Testis (tissue), 3 donors: ENCODE results near the gene ROPN1. TPM values are rescaled to one million over a fixed set of nuclear protein-coding genes. Genes with fewer than 3 reads are reported as not detected.
"Not testable (repeated sequence)": the region's sequence is repeated elsewhere in the genome, so short reads cannot be mapped to it uniquely, and the experiment has no call there.

Source experiments
- DNase-seq: peaks from one replicate; pipeline ENCODE4 v3.0.0-alpha.2; 2019
- H3K27ac ChIP-seq, 2 donors: fragments of 200-600 bp; sonication (generic); one replicate each; pipeline ENCODE4 v1.5.1; 2019
- H3K27me3 ChIP-seq: fragments of 200-600 bp; sonication (generic); one replicate; pipeline ENCODE4 v1.5.1; 2019
- H3K36me3 ChIP-seq: fragments of 200-600 bp; sonication (generic); one replicate; pipeline ENCODE4 v1.5.1; 2017; ENCODE audit warnings: low read depth; ENCODE audit errors: missing control alignments
- H3K4me1 ChIP-seq: fragments of 200-600 bp; sonication (generic); one replicate; pipeline ENCODE4 v1.5.1; 2019
- H3K4me3 ChIP-seq, 2 donors: fragments of 200-600 bp; sonication (generic); one replicate each; pipeline ENCODE4 v1.5.1; 2017 to 2019
- H3K9me3 ChIP-seq: fragments of 200-600 bp; sonication (generic); one replicate; pipeline ENCODE4 v1.5.1; 2017
- POLR2A ChIP-seq: fragments of 450-650 bp; IDR thresholded peaks from one replicate; pipeline ENCODE4 v1.6.1; 2017; ENCODE audit warnings: antibody characterized with exemption, mild to moderate bottlenecking, moderate library complexity
- WGBS, 2 donors: methylation state at CpG; one replicate each; pipeline ENCODE4 v1.1.5; 2018; 5-methylcytosine and 5-hydroxymethylcytosine counted together
- intact Hi-C: fragments of 100-400 bp; cut with DNase I; formaldehyde crosslinking; loops from one replicate; pipeline ENCODE4 v1.15.1; 2023; ENCODE audit warnings: low total_unique reads
- polyA plus RNA-seq: library from polyadenylated mRNA; stranded (reverse); fragments of 350-450 nt; fragmentation: Illumina TruSeq; extraction: RNeasy Lipid Tissue Mini Kit (QIAGEN cat#74804); gene quantifications from one replicate; pipeline ENCODE4 v1.2.3, GENCODE V29; 2014; ENCODE audit warnings: low read depth, low replicate concordance; ENCODE audit not compliant: insufficient read depth
- total RNA-seq, 2 donors: library from RNA; depleted of rRNA; stranded (reverse); fragments of >200 nt; gene quantifications; one replicate each; pipeline ENCODE4 v1.2.3, GENCODE V29; 2016
- TF ChIP-seq, protein P1 (sequence below), 3 experiments: fragments of 450-650 bp in 2 of 3; fragments of 200-600 bp in 1 of 3; sonication (generic) in 1 of 3; IDR thresholded peaks; one replicate each; pipeline ENCODE4 v1.5.1; 2016 to 2019; ENCODE audit warnings: antibody characterized with exemption in 3 of 3, mild to moderate bottlenecking in 2 of 3, moderate library complexity in 1 of 3

ROPN1 gene
- total and polyA plus RNA-seq, 3 donors from 2014 or later, result 80.8 to 374 (median 139) TPM

DNA sequence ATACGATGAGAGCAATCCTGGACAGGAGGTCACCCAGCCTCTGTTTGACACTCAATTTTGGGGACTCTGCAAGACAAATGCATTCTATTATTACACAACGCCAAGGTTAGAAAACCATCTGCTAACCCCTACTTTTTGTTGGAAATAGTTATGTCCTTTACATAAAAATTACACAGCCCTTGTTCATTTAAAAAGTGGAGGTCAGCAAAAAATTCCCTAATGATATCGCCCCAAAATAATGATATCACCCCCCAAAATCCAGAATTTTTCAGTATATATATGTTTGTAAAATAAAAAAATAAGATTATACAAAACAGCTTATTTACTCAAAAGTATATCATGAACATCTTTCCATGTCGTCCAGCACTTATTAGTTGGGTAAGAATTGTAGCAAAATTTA is 11.4 kb downstream of the ROPN1 start:
- TF ChIP-seq, protein P1, sequence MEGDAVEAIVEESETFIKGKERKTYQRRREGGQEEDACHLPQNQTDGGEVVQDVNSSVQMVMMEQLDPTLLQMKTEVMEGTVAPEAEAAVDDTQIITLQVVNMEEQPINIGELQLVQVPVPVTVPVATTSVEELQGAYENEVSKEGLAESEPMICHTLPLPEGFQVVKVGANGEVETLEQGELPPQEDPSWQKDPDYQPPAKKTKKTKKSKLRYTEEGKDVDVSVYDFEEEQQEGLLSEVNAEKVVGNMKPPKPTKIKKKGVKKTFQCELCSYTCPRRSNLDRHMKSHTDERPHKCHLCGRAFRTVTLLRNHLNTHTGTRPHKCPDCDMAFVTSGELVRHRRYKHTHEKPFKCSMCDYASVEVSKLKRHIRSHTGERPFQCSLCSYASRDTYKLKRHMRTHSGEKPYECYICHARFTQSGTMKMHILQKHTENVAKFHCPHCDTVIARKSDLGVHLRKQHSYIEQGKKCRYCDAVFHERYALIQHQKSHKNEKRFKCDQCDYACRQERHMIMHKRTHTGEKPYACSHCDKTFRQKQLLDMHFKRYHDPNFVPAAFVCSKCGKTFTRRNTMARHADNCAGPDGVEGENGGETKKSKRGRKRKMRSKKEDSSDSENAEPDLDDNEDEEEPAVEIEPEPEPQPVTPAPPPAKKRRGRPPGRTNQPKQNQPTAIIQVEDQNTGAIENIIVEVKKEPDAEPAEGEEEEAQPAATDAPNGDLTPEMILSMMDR (IDR thresholded peaks at IDR 0.05), result no peak
- no peak for TF ChIP-seq POLR2A
- H3K4me3 ChIP-seq, result peak overlapping the region in 1 of 2 donors; percentile 24
- no peak for DNase-seq
- intact Hi-C loops, result no loop called here
- 48 to 61% methylated on average over 4 of the region's 4 CpGs for WGBS, 2 donors
- no peaks in the 10 kb centered on the region for H3K4me1 ChIP-seq
- H3K27me3 ChIP-seq, result no peaks in the 10 kb centered on the region
- H3K36me3 ChIP-seq, result no peaks in the 10 kb centered on the region
- no peak overlapping the region for H3K27ac ChIP-seq
- H3K9me3 ChIP-seq, result no peaks in the 10 kb centered on the region

DNA sequence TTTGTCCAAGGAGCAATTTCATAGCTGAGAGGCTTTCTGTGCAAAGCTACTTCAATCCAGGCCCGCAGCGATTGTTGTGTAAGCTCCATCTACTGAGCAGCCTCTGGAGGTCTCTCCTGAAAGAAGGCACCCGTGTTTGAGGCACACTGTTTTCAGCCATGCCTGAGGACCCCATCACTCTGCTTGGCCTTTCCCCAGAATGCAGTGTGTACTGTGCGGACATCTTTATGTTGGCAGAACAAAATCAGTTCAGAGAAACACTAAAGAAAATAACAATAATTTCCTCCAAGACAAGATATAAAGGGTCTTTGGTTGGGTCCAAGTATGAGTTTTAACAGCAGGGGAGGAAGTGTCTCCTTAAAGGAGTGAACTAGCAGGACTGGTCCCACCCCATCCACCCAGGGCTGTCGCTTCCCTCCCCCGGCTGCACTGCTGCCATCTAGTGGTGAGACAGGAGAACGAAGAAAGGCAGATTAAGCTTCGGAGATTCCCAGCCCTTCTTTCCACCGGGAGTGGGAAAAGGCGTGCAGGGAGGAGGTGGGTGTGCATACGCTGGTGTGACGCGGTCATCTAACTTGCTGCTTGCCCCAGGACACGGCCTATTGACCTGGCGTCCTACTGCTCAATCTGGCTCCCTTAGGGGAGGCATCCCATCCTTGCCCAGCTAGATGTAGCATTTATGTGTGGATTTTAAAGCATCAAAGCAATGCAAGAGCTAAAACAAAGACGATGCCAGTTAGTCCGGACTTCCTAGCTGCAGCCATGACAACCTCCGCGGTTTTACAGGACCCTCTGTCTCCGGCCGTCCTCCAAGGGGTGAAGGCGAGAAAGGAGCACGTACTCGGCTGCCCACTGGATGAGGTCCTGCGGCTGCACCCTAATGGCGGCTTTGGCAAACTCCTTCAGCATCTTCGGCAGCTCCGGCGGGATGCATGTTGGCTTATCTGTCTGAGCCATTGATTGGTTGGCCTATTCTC is 12.1 kb downstream of the ROPN1 start:
- TF ChIP-seq, protein P1 (IDR thresholded peaks at IDR 0.05), result peak; percentile 35 to 78 (median 65)
- H3K4me1 ChIP-seq, intact Hi-C loops, H3K9me3 ChIP-seq, H3K27ac ChIP-seq, H3K27me3 ChIP-seq, H3K36me3 ChIP-seq: not testable (repeated sequence)
- peak overlapping the region; percentile 22 to 24 for H3K4me3 ChIP-seq
- peak; percentile 45 for DNase-seq
- 3 to 11% methylated on average over 20 to 27 of the region's 29 CpGs for WGBS, 2 donors

DNA sequence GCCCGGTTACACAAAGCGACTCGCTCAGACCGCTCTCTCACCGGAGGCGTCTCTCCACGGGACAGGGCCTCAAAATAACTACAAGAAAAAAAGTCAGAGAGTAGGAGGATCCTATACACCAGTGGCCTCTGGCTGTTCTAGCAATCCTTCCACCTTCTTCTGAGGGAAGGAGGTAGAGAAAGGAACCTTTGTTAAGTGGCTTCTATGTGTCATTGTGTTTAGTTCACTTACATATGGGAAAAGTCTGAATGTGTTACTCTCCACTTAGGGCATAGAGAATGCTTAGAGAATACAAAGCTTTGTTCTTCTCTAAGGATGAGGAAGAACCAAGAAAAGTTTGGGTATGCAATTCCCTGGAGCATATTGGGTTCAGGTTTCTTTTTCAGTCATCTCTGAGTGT is 15.0 kb downstream of the ROPN1 start:
- DNase-seq, H3K4me3 ChIP-seq, H3K4me1 ChIP-seq, intact Hi-C loops, H3K27me3 ChIP-seq, H3K9me3 ChIP-seq, H3K36me3 ChIP-seq, H3K27ac ChIP-seq: not testable (repeated sequence)
- 77 to 94% methylated on average over 7 of the region's 7 CpGs for WGBS, 2 donors

DNA sequence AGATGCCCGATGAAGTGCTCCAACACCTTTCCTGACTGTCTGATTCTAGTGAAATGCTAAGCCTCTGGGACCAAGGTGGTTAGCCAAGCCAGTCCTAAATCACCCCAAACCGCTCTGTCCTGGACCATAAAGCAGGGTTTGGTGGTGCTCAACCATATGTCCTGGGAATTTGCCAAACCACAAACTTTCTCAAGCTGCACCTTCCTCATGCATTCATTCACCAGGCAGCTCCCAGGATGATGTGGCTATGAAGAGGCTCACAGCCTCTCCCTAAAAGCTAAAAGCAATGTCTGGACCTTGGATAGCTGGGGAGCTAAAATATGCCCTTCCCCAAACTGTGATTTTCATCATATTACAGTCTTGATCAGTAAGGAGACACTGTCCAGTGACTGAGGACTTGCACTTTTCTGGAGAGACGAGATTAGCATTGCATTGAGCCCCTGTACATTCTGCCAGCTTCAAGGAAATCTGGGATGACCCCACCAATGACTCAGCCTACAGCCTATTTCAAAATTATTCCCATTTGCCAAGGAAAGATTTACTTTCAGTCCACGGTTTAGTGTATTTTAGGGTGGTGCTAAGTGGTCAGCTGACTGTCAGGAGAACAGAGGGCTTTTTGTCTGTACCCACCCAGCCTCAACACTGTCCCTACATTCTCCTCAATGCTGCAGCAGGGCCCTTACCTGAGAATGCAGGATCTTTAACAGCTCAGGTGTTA is 15.6 kb downstream of the ROPN1 start:
- H3K27ac ChIP-seq, intact Hi-C loops, H3K4me1 ChIP-seq, H3K9me3 ChIP-seq, DNase-seq, H3K4me3 ChIP-seq, H3K27me3 ChIP-seq, H3K36me3 ChIP-seq: not testable (repeated sequence)
- 92 to 96% methylated on average over 4 of the region's 4 CpGs for WGBS, 2 donors

DNA sequence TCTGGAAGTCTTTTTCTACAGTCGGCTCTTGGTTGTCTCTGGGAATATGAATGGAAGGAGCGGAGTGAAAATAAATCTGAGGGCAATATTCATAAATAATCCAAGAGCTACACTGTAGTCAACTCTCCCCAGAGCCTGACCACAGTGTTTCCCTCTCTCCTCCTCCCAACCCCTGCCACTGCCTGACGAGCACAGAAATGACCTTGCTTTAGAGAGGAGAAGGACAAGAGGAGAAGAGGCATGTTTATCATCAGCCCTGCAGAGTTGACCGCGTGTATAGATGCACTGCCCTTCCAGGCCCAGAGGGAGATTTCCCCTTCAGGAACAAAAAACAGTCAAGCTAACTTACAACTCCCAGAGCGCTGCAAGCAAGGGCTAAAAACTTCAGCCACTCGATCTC is 16.9 kb downstream of the ROPN1 start:
- WGBS, 2 donors, result 63 to 79% methylated on average over 3 to 5 of the region's 7 CpGs
- H3K27ac ChIP-seq, intact Hi-C loops, H3K36me3 ChIP-seq, DNase-seq, H3K9me3 ChIP-seq, H3K4me1 ChIP-seq, H3K4me3 ChIP-seq, H3K27me3 ChIP-seq: not testable (repeated sequence)

DNA sequence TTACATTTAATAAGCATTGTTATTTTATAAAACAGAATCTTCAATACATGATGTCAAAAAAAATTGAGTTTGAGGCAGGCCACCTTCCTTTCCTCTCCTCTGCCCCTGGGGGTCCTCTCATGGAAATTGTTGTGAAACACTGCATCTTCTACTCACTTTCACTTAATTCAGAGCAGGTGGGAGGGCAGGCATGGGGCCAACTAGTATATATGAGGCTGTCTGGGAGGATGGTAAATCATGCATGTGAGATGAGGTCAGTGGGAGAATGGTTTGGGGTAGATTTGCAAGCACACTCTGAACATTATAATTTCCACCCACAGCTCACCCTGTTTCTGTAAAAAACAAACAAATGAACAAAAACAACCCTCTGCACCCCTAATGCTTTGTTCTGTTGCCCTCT is 20.5 kb downstream of the ROPN1 start:
- no peaks in the 10 kb centered on the region for H3K4me1 ChIP-seq
- H3K4me3 ChIP-seq, result no peak overlapping the region
- no peak for DNase-seq
- intact Hi-C loops, result no loop called here
- no peaks in the 10 kb centered on the region for H3K27me3 ChIP-seq
- H3K9me3 ChIP-seq, result no peaks in the 10 kb centered on the region
- H3K36me3 ChIP-seq, result no peaks in the 10 kb centered on the region
- TF ChIP-seq POLR2A, result no peak
- TF ChIP-seq, protein P1 (IDR thresholded peaks at IDR 0.05), result no peak
- H3K27ac ChIP-seq, result no peak overlapping the region

DNA sequence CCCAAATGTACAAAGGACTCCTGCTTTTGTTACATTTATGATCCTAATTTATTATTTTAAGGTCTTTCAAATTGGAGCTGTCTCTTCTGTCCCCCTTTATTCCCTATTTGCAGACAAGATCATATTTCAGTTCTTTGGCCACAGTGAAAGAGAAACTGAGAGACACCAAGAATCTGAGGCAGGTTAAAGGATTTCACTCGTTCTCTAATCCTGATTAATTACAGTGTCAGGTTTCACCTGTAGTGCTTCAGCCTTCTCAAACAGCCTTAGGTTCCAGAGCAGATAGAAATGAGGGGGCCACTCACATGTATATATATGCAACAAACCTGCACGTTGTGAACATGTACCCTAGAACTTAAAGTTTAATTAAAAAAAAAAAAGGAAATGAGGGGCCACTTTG is 24.7 kb downstream of the ROPN1 start:
- H3K36me3 ChIP-seq, DNase-seq, H3K4me3 ChIP-seq, intact Hi-C loops, H3K9me3 ChIP-seq, H3K27me3 ChIP-seq, H3K27ac ChIP-seq, H3K4me1 ChIP-seq: not testable (repeated sequence)
- 47 to 52% methylated on average over 2 of the region's 2 CpGs for WGBS, 2 donors

DNA sequence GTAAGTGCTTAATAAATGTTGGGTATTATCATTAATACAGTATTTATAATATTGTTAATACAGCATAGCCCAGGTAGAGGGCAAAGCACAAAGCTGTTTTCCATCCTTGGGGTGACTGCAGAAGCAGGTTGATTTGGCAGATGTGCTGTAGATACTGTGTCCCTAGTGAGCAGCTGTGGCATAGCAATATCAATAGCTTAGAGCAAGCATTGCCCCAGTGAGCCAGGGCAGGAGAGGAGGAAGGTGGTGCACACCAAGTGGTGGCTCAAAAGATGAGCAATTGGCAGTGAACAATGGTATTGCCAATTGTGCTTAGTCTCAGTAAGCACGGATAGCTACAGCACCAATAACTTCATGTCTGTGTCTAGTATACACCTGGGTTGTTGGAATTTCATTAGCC is 25.1 kb downstream of the ROPN1 start:
- DNase-seq, H3K9me3 ChIP-seq, H3K36me3 ChIP-seq, H3K27me3 ChIP-seq, H3K4me1 ChIP-seq, H3K27ac ChIP-seq, H3K4me3 ChIP-seq, intact Hi-C loops: not testable (repeated sequence)
- WGBS, 2 donors, result 50 to 71% methylated on average over 1 of the region's 1 CpG

DNA sequence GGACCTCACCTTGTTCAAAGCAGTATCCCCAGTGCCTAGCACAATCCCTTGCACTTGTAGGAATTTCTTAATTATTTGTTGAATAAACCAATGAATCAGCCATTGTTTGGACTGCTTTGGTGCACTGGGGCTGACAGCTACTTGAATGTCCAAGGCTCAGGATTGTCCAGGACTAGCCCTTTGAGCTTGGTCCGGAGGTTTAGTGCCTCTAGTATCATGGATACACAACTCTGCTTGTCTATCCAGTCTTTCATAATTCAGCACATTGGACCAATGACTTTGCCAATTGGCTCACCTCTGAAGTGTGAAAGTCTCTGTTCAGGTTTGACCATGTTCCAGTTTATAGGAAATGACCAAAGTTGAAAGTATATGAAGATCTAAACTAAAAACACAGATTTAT is 27.1 kb downstream of the ROPN1 start:
- H3K9me3 ChIP-seq, H3K36me3 ChIP-seq, intact Hi-C loops, H3K4me3 ChIP-seq, H3K4me1 ChIP-seq, DNase-seq, H3K27me3 ChIP-seq, H3K27ac ChIP-seq: not testable (repeated sequence)
- WGBS, 2 donors, result 88 to 89% methylated on average over 1 of the region's 1 CpG
